GM10248 (cell line): ENCODE data around the gene CHRNB1.
A peak's percentile ranks its signal among the peaks of the same experiment; 100 is the strongest.

ENCODE experiments used
- CTCF ChIA-PET: fragments of 300-600 bp; sonication (Branson Sonifier 250); formaldehyde crosslinking; extraction: SDS; loops from one replicate; lab custom pipeline; 2021; ENCODE audit warnings: antibody characterized with exemption; lab: Yijun Ruan, JAX
- POLR2A ChIA-PET: fragments of 350-650 bp; sonication (Branson Sonifier 250); formaldehyde crosslinking; extraction: SDS; loops from one replicate; lab custom pipeline; 2020; ENCODE audit warnings: antibody characterized with exemption; lab: Yijun Ruan, JAX
- DNase-seq: peaks from one replicate; pipeline ENCODE4 v3.0.0; 2012; ENCODE audit errors: extremely low spot score
- TF ChIP-seq, protein P1 (sequence below): IDR thresholded peaks from 2 replicates; pipeline ENCODE4 v1.5.1; 2012; ENCODE audit warnings: mild to moderate bottlenecking, low read depth; ENCODE audit errors: extremely low read depth, missing control alignments, control extremely low read depth

The CHRNB1 gene

GRCh38 chr17:7435676-7436555, 8.9 kb upstream of the CHRNB1 start:
- TF ChIP-seq, protein P1, sequence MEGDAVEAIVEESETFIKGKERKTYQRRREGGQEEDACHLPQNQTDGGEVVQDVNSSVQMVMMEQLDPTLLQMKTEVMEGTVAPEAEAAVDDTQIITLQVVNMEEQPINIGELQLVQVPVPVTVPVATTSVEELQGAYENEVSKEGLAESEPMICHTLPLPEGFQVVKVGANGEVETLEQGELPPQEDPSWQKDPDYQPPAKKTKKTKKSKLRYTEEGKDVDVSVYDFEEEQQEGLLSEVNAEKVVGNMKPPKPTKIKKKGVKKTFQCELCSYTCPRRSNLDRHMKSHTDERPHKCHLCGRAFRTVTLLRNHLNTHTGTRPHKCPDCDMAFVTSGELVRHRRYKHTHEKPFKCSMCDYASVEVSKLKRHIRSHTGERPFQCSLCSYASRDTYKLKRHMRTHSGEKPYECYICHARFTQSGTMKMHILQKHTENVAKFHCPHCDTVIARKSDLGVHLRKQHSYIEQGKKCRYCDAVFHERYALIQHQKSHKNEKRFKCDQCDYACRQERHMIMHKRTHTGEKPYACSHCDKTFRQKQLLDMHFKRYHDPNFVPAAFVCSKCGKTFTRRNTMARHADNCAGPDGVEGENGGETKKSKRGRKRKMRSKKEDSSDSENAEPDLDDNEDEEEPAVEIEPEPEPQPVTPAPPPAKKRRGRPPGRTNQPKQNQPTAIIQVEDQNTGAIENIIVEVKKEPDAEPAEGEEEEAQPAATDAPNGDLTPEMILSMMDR, result peak; percentile 17
- CTCF ChIA-PET, result interaction anchor here (0.8 to 5.3 kb wide), 19 partner anchors 10 to 251 kb away, joined by 3 to 43 read pairs (median 4); partner anchors contain the start of genes CHRNB1, POLR2A, SENP3 and SPEM2
- POLR2A ChIA-PET, result interaction anchor here (0.5 to 1.8 kb wide), 4 partner anchors 32 to 110 kb away, joined by 3 to 12 read pairs (median 6); partner anchors contain the start of genes POLR2A and TMEM256
- peak; percentile 54 for DNase-seq

DNA sequence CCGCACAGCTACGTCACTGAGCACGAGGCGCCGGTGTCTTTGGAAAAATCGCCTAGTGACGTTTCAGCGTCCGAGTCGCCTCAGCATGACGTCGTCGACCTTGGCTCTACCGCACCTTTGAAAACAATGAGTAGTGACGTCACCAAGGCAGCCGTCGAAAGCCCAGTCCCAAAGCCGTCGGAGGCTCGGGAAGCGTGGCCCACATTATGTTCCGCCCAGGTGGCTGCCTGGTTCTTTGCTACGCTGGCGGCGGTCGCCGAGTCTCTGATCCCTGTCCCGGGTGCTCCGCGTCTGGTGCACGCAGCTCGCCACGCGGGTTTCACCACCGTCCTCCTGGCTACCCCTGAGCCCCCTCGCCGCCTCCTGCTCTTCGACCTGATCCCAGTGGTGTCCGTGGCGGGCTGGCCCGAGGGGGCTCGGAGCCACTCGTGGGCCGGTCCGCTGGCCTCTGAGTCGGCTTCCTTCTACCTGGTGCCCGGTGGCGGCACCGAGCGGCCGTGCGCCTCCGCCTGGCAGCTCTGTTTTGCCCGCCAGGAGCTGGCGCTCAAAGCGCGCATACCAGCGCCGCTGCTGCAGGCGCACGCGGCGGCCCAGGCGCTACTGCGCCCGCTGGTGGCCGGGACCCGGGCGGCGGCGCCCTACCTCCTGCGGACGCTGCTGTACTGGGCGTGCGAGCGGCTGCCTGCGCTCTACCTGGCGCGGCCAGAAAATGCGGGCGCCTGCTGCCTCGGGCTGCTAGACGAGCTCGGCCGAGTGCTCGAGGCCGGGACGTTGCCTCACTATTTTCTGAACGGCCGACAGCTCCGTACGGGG, 8.1 kb upstream of the CHRNB1 start:
- ChIA-PET CTCF (interaction anchor here (0.8 to 5.3 kb wide), 20 partner anchors 9 to 152 kb away, joined by 3 to 43 read pairs (median 4); partner anchors contain the start of genes CHRNB1, POLR2A, SENP3 and SPEM2), POLR2A (interaction anchor here (1.2 to 1.8 kb wide), 2 partner anchors 33 to 47 kb away, joined by 6 to 12 read pairs; partner anchors contain the start of genes POLR2A and TMEM256)
- peak; percentile 71 for DNase-seq
- TF ChIP-seq, protein P1, result peak; percentile 92

GRCh38 chr17:7437369-7437863, 7.4 kb upstream of the CHRNB1 start:
- TF ChIP-seq, protein P1, result no peak
- ChIA-PET POLR2A (interaction anchor here (1.1 kb wide), 1 partner anchor 47 kb away, joined by 8 read pairs; the partner anchor contains the start of gene POLR2A), CTCF (interaction anchor here (0.9 to 5.3 kb wide), 17 partner anchors 8 to 152 kb away, joined by 3 to 43 read pairs (median 4); partner anchors contain the start of genes CHRNB1, POLR2A, SENP3 and SPEM2)
- no peak for DNase-seq

GRCh38 chr17:7437950-7438614, 6.8 kb upstream of the CHRNB1 start:
- peak; percentile 52 for DNase-seq
- TF ChIP-seq, protein P1, result no peak
- CTCF ChIA-PET, result interaction anchor here (0.6 to 5.3 kb wide), 5 partner anchors 15 to 122 kb away, joined by 3 to 43 read pairs (median 27); partner anchors contain the start of genes SENP3, TMEM95 and TNFSF13
- POLR2A ChIA-PET, result interaction anchor here (0.6 to 1.2 kb wide), 3 partner anchors 46 to 136 kb away, joined by 3 to 8 read pairs (median 3); partner anchors contain the start of gene POLR2A

DNA sequence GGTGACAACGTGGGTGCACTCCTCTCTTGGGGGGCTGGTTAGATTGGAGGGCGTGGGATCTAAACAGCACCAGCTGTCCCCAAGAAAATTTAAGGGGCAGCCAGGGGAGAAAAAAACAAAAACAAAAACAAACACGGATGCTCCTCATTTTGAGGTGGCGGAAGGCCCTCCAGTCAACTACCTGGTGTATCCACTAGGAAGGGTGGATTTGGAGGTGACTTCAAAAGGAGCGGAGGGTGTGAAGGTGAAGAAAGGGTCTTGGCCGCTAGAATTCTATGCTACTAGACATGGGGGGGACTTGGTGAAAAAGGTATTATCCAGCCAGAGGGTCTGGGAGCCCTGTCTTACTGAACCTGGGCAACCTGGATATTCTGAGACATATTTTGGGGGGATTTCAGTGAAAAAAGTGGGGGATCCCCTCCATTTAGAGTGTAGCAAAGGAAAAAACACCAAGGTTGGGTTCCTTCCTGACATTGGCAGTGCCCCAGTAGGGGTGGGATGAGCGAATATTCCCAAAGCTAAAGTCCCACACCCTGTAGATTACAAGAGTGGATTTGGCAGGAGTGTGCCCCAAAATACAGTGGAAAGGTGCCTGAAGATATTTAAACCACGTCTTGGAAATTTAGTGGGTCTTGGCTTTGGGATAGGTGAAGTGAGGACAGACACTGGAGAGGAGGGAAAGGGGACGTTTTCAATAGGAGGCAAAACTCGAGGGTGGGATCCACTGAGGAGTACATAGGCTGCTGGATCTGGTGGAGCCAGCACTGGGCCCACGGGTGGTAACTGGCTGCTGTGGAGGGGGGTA, 6.0 kb upstream of the CHRNB1 start:
- TF ChIP-seq, protein P1, result no peak
- POLR2A ChIA-PET, result interaction anchor here (0.6 to 1.2 kb wide), 3 partner anchors 45 to 135 kb away, joined by 3 to 8 read pairs (median 3); partner anchors contain the start of gene POLR2A
- DNase-seq, result no peak
- CTCF ChIA-PET, result interaction anchor here (0.6 to 5.3 kb wide), 6 partner anchors 13 to 121 kb away, joined by 3 to 43 read pairs (median 17); partner anchors contain the start of genes SENP3, SPEM2, TMEM95 and TNFSF13
